ENCODE measurements around the gene ATXN3.
"Not testable (repeated sequence)": the region's sequence is repeated elsewhere in the genome, so short reads cannot be mapped to it uniquely, and the experiment has no call there.

The ATXN3 gene

GRCh38 chr14:92074555-92074954, 31.8 kb downstream of the ATXN3 start:
- no peak for DNase-seq (ENCODE audit: low read depth in 2 of 3, low spot score in 1 of 3)

GRCh38 chr14:92058006-92058917, 48.1 kb downstream of the ATXN3 start:
- no peak for DNase-seq (ENCODE audit: low read depth in 2 of 3, low spot score in 1 of 3)

- DNase-seq (ENCODE audit: low read depth in 2 of 3, low spot score in 1 of 3): no peak
These were observed 56.6 kb downstream of the ATXN3 start for GRCh38 chr14:92049781-92050180.

- not testable (repeated sequence) for DNase-seq (ENCODE audit: low read depth in 2 of 3, low spot score in 1 of 3)
These were observed 57.2 kb downstream of the ATXN3 start for GRCh38 chr14:92049221-92049620.

DNA sequence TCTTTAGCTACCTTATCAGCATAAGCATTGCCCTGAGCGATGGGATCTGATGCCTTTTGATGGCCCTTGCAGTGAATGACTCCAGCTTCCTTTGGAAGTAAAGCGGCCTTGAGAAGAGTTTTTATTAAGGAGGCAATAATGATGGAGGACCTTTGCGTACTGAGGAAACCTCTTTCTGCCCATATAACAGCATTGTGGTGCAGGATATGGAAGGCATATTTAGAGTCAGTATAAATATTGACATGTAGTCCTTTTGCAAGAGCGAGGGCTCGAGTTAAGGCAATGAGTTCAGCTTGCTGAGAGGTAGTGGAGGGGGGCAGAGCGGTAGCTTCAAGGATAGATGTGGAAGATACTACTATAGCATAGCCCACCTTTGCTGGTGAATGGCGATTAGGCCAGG, 60.5 kb downstream of the ATXN3 start:
- not testable (repeated sequence) for DNase-seq (ENCODE audit: low read depth in 2 of 3, low spot score in 1 of 3)

GRCh38 chr14:92041766-92042165, 64.6 kb downstream of the ATXN3 start:
- not testable (repeated sequence) for DNase-seq (ENCODE audit: low read depth in 2 of 3, low spot score in 1 of 3)

DNA sequence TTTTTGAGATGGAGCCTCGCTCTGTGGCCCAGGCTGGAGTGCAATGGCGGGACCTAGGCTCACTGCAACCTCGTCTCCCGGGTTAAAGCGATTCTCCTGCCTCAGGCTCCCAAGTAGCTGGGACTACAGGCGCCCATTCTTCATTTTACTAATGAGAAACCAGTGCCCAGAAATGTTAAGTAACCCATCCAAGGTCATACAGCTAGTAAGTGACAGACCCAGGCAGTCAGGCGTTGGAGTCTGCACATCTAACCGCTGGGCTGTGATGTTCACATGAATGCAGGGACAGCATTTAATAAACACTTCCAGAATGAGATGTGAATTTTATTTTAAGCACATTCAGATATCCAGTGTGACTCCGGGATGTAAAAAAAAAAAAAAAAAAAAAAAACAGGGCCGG, 65.2 kb downstream of the ATXN3 start:
- no peak for DNase-seq (ENCODE audit: low read depth in 2 of 3, low spot score in 1 of 3)

- DNase-seq (ENCODE audit: low read depth in 2 of 3, low spot score in 1 of 3): peak in 2 of 3 donors; percentile 3 to 5
These were observed 65.8 kb downstream of the ATXN3 start for GRCh38 chr14:92040431-92041051.

DNA sequence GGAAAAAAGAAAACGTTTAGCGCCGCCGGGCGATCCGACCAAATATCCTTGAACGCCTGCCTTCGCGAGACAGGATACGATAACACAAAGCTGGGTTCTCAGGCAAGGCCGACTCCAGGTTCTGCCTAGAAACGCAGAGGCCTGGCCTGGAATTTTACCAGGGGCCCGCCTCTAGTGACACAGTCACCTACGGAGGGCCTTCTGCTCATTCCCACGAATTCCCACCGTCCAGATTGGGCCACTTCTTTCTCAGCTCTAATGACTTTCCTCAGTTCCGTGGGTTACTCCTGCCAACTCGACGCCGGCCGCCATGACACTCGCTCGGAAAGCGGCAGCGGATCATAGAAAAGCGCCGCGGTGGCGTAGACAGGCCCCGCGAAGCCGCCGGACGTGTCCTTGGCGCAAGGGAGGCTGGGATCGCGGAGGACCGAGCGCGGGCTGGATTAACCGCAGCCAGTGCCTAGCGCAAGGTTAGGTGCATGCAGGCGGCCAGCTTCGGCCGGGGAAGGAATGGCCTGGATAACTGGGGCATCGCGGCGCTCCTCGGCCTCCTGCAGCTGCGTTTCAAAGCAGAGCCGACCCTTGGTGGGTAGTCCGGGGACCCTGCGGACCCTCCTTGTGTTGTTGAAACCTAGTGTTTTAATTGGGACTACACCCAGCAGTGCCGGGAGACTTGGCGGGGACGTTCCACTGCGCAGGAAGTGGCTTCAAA, 66.5 kb downstream of the ATXN3 start, which contains the start of gene TRIP11:
TRIP11 (minus strand) TSS at position 341 of the 712 bp plus-strand sequence. CDS start 374 bp downstream, outside the sequence.
- DNase-seq (ENCODE audit: low read depth in 2 of 3, low spot score in 1 of 3): peak; percentile 88 to 93 (median 91)

- peak in 1 of 3 donors; percentile 4 for DNase-seq (ENCODE audit: low read depth in 2 of 3, low spot score in 1 of 3)
These were observed 67.2 kb downstream of the ATXN3 start for GRCh38 chr14:92039063-92039718.

DNA sequence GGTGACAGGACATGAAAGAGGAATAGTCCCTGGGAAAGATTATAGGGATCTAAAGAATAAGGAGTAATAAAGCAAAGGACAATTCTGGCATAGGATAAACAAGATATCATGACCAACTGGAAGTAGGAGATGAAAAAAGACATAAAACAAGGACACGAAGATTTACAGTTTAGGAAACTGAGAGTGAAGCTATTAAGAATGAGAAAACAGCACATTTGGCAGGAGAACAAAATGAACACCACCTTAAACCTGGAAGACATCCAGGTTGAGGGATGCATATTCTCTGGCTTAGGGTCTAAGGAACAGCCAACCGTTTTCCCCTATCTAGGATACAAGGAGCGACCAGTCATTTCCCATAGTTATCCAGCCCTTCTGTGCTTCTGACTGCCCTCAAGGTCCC, 68.4 kb downstream of the ATXN3 start:
- DNase-seq (ENCODE audit: low read depth in 2 of 3, low spot score in 1 of 3): no peak

DNA sequence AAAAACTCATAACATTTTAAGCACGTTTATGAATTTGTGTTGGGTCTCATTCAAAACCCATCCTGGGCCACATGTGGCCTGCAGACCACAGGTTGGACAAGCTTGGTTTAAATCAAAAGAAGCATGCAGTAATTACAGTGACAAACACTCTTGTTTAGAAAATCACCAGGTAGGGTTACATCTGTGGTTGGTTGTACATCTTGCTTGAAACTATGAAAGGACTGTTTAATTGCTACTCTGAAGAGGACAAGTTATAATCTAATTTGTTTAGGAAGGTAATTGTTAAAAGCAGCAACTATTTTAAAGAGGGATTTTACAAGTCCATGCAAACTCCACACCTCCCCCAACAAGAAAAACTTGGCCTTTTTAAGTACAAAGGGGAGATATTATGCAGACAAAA, 70.5 kb downstream of the ATXN3 start:
- DNase-seq (ENCODE audit: low read depth in 2 of 3, low spot score in 1 of 3): no peak

- no peak for DNase-seq (ENCODE audit: low read depth in 2 of 3, low spot score in 1 of 3)
These were observed 72.3 kb downstream of the ATXN3 start for GRCh38 chr14:92033906-92034687.

DNA sequence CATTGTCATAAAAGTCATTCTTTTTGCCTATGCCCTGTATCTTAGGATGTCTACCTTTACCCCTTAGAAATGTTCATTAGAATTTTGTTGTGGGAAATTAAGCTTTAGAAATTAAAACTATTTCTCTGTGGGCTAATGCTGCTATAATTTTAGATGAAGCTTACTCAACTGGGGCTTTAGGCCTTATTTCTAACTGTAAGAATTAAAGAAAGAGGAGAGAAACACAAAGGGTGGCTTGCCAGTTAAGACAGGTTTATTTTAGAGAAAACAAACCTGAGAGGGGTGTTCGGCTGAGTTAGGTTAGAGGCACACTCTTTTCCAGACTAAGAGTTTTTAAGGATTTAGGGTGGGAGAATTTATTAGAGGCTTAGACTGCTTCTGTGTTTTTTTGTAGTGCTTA, 72.9 kb downstream of the ATXN3 start:
- DNase-seq (ENCODE audit: low read depth in 2 of 3, low spot score in 1 of 3): no peak

GRCh38 chr14:92026548-92027190, 79.7 kb downstream of the ATXN3 start:
- no peak for DNase-seq (ENCODE audit: low read depth in 2 of 3, low spot score in 1 of 3)

GRCh38 chr14:92022036-92022435, 84.3 kb downstream of the ATXN3 start:
- DNase-seq (ENCODE audit: low read depth in 2 of 3, low spot score in 1 of 3): no peak

GRCh38 chr14:92021523-92021922, 84.9 kb downstream of the ATXN3 start:
- DNase-seq (ENCODE audit: low read depth in 2 of 3, low spot score in 1 of 3): no peak

DNA sequence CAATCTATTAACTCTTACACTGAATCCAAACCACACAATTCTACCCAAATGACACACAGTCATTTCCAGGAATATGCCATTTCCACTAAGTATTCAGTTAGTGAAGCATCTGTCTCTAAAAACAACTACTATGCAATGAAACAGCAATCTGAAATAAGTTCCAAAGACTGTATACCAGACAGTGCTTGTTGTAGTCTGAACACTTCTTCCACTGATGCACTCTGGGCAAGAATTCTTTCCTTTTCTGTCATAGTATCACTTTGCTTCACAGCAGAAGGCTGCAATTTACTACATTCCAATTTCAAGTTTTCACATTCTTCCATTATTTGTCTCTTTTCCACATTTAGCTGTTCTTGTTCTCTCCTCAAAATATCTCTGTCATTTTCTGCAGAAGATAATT, 92.3 kb downstream of the ATXN3 start:
- DNase-seq (ENCODE audit: low read depth in 2 of 3, low spot score in 1 of 3): no peak

DNA sequence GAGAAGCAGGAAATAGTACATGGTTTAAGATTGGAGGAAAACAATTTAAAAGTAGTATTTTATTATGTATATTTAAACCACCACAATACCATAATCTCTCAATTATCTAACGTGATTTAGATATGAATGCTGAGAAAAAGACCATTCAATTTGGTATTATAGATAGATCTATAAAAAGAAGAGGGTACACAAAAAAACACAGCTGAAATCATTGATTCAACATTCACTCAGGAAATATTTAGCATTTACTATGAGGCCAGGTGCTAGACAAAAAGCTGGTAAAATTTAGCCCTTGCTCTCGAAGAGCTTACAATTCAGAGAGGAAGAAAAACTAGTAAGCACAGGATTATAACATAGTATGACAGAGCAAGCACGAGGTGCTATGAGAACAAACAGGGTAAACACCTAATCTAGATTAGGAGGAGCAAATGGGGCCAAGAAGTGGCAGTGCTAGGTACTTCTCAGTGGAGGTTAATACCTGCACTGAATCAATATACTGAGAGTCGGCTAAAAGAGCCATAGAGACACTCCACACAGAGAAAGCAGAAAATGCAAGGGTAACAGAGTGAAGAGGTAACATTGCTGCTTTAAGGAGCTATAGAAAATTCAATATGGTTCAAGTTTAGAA, 94.1 kb downstream of the ATXN3 start:
- DNase-seq (ENCODE audit: low read depth in 2 of 3, low spot score in 1 of 3): no peak

Data from stimulated activated CD4-positive, alpha-beta T cell treated with anti-CD3 and anti-CD28 coated beads, Interleukin-12 subunit alpha, Interleukin-12 subunit beta, amount 100 ng/mL, for 48 hours (primary cell).